ENCODE data around the gene CCR6. TPM values are rescaled to one million over a fixed set of nuclear protein-coding genes. Genes with fewer than 3 reads are reported as not detected.
"Not testable (repeated sequence)": the region's sequence is repeated elsewhere in the genome, so short reads cannot be mapped to it uniquely, and the experiment has no call there.

The CCR6 gene
- total RNA-seq, 1 donor = 14.8 TPM

GRCh38 chr6:167154895-167155294 lies 32.0 kb downstream of the CCR6 start:
- H3K4me1 ChIP-seq (ENCODE audit: insufficient read depth, low read length) = peaks cover 18% of the 10 kb centered on the region
- no peak overlapping the region for H3K4me3 ChIP-seq (ENCODE audit: low read length)
- H3K9me3 ChIP-seq (ENCODE audit: low read depth, low read length) = no peaks in the 10 kb centered on the region
- H3K27me3 ChIP-seq (ENCODE audit: insufficient read depth, low read length) = no peaks in the 10 kb centered on the region

- H3K4me3 ChIP-seq (ENCODE audit: low read length) = no peak overlapping the region
- H3K27me3 ChIP-seq (ENCODE audit: insufficient read depth, low read length) = no peaks in the 10 kb centered on the region
- H3K9me3 ChIP-seq (ENCODE audit: low read depth, low read length) = no peaks in the 10 kb centered on the region
- peaks cover 16% of the 10 kb centered on the region for H3K4me1 ChIP-seq (ENCODE audit: insufficient read depth, low read length)
Measured at GRCh38 chr6:167157414-167157813, 34.5 kb downstream of the CCR6 start.

- Histone ChIP-seq H3K4me1 (ENCODE audit: insufficient read depth, low read length) (peaks cover 16% of the 10 kb centered on the region), H3K27me3 (ENCODE audit: insufficient read depth, low read length) (no peaks in the 10 kb centered on the region), H3K4me3 (ENCODE audit: low read length) (no peak within 1 kb of the TSS), H3K9me3 (ENCODE audit: low read depth, low read length) (no peaks in the 10 kb centered on the region)
Measured at GRCh38 chr6:167157863-167158262, 35.0 kb downstream of the CCR6 start, which contains the start of gene GPR31. Gene GPR31 (minus strand): TSS chr6:167157980. CDS start chr6:167157831, 149 bp downstream.

GRCh38 chr6:167161851-167162467 lies 39.1 kb downstream of the CCR6 start:
- Histone ChIP-seq H3K4me1 (ENCODE audit: insufficient read depth, low read length) (peaks cover 8% of the 10 kb centered on the region), H3K4me3 (ENCODE audit: low read length) (no peak overlapping the region), H3K27me3 (ENCODE audit: insufficient read depth, low read length) (no peaks in the 10 kb centered on the region), H3K9me3 (ENCODE audit: low read depth, low read length) (no peaks in the 10 kb centered on the region)

- H3K4me1 ChIP-seq (ENCODE audit: insufficient read depth, low read length) = peaks cover 6% of the 10 kb centered on the region
- no peaks in the 10 kb centered on the region for H3K9me3 ChIP-seq (ENCODE audit: low read depth, low read length)
- no peaks in the 10 kb centered on the region for H3K27me3 ChIP-seq (ENCODE audit: insufficient read depth, low read length)
- no peak overlapping the region for H3K4me3 ChIP-seq (ENCODE audit: low read length)
Measured at GRCh38 chr6:167162591-167162990, 39.7 kb downstream of the CCR6 start.

- no peaks in the 10 kb centered on the region for H3K4me1 ChIP-seq (ENCODE audit: insufficient read depth, low read length)
- H3K4me3 ChIP-seq (ENCODE audit: low read length) = no peak overlapping the region
- H3K27me3 ChIP-seq (ENCODE audit: insufficient read depth, low read length) = no peaks in the 10 kb centered on the region
- H3K9me3 ChIP-seq (ENCODE audit: low read depth, low read length) = no peaks in the 10 kb centered on the region
Measured at GRCh38 chr6:167163476-167164011, 40.6 kb downstream of the CCR6 start.

- Histone ChIP-seq H3K27me3 (ENCODE audit: insufficient read depth, low read length) (no peaks in the 10 kb centered on the region), H3K4me3 (ENCODE audit: low read length) (no peak overlapping the region), H3K4me1 (ENCODE audit: insufficient read depth, low read length) (no peaks in the 10 kb centered on the region), H3K9me3 (ENCODE audit: low read depth, low read length) (no peaks in the 10 kb centered on the region)
Measured at GRCh38 chr6:167164261-167164660, 41.4 kb downstream of the CCR6 start.

- no peaks in the 10 kb centered on the region for H3K27me3 ChIP-seq (ENCODE audit: insufficient read depth, low read length)
Measured at GRCh38 chr6:167165858-167166471, 43.1 kb downstream of the CCR6 start.

GRCh38 chr6:167167699-167168098 lies 44.8 kb downstream of the CCR6 start:
- H3K9me3 ChIP-seq (ENCODE audit: low read depth, low read length); H3K4me1 ChIP-seq (ENCODE audit: insufficient read depth, low read length); H3K4me3 ChIP-seq (ENCODE audit: low read length); H3K27me3 ChIP-seq (ENCODE audit: insufficient read depth, low read length): not testable (repeated sequence)

More at GRCh38 chr6:167165858-167166471, 43.1 kb downstream of the CCR6 start:
- H3K9me3 ChIP-seq (ENCODE audit: low read depth, low read length) = no peaks in the 10 kb centered on the region
- H3K4me3 ChIP-seq (ENCODE audit: low read length) = no peak overlapping the region
- H3K4me1 ChIP-seq (ENCODE audit: insufficient read depth, low read length) = no peaks in the 10 kb centered on the region

- not testable (repeated sequence) for H3K4me1 ChIP-seq (ENCODE audit: insufficient read depth, low read length); H3K27me3 ChIP-seq (ENCODE audit: insufficient read depth, low read length); H3K4me3 ChIP-seq (ENCODE audit: low read length); H3K9me3 ChIP-seq (ENCODE audit: low read depth, low read length)
Measured at GRCh38 chr6:167168296-167168695, 45.4 kb downstream of the CCR6 start.

DNA sequence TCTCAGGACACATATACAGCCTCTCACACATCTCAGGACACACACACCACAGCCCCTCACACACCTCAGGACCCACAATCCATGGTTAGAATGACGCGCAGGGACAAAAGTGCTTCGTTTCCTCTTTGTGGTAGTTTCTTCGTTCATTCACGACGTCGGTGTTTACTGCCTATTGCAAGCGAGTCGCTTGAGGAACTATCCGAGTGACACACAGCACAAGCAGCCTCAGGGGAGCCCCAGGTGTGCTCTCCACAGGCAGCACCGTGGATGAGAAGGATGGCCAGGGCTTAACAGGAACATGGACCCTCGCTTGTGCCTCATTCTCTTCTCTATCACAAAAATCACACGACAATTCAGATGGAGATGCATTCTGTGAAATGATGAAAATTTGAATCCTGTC lies 47.0 kb downstream of the CCR6 start:
- H3K9me3 ChIP-seq (ENCODE audit: low read depth, low read length); H3K4me1 ChIP-seq (ENCODE audit: insufficient read depth, low read length); H3K4me3 ChIP-seq (ENCODE audit: low read length); H3K27me3 ChIP-seq (ENCODE audit: insufficient read depth, low read length): not testable (repeated sequence)

DNA sequence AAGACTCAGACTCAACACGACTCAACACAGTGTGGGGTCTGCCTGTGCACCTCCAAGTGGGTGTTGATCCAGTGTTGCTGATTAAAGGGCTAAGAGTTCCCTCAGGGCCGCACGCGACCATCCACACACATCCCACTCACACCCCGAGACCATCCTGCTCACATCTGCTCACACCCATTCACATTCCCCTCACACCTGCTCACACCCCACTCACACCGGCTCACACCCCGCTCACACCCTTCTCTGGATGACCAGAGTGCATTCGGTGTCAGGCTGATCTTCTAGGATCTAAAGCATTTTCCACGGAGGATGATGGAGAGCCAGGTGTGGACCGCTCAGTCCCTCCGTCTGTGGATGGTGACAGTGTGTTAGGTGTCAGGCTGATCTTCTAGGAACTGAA lies 48.4 kb downstream of the CCR6 start:
- H3K9me3 ChIP-seq (ENCODE audit: low read depth, low read length); H3K27me3 ChIP-seq (ENCODE audit: insufficient read depth, low read length); H3K4me1 ChIP-seq (ENCODE audit: insufficient read depth, low read length); H3K4me3 ChIP-seq (ENCODE audit: low read length): not testable (repeated sequence)

DNA sequence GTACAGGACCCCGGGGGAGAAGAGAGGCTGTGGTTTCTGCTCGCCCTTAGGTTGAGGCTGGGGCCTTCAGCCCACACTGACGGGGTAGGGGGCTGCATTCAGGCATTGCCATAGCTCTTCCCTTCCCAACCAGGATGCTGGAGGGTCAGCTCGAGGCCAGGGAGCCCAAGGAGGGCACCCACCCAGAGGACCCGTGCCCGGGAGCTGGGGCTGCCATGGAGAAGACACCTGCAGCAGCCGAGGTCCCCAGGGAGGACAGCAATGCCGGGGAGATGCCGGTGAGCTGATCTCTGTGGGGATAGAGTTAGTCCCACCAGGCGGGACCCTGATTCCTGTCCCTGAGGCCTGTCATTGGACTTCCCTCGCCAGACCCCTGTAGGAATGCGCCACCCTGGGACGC lies 49.1 kb downstream of the CCR6 start:
- H3K9me3 ChIP-seq (ENCODE audit: low read depth, low read length); H3K27me3 ChIP-seq (ENCODE audit: insufficient read depth, low read length); H3K4me3 ChIP-seq (ENCODE audit: low read length); H3K4me1 ChIP-seq (ENCODE audit: insufficient read depth, low read length): not testable (repeated sequence)

GRCh38 chr6:167177271-167177670 lies 54.4 kb downstream of the CCR6 start:
- not testable (repeated sequence) for H3K4me3 ChIP-seq (ENCODE audit: low read length); H3K9me3 ChIP-seq (ENCODE audit: low read depth, low read length); H3K4me1 ChIP-seq (ENCODE audit: insufficient read depth, low read length); H3K27me3 ChIP-seq (ENCODE audit: insufficient read depth, low read length)

- H3K4me3 ChIP-seq (ENCODE audit: low read length); H3K27me3 ChIP-seq (ENCODE audit: insufficient read depth, low read length); H3K9me3 ChIP-seq (ENCODE audit: low read depth, low read length); H3K4me1 ChIP-seq (ENCODE audit: insufficient read depth, low read length): not testable (repeated sequence)
Measured at GRCh38 chr6:167178896-167179655, 56.2 kb downstream of the CCR6 start.

Data from mononuclear cell (primary cell).